Right lobe of liver (tissue), 6 donors: Measurements from ENCODE around the gene PRR5L. TPM values are rescaled to one million over a fixed set of nuclear protein-coding genes. Genes with fewer than 3 reads are reported as not detected.

Experiments
- ATAC-seq, 4 donors: fragments of 200-7000 bp; cut with Tn5 transposase; one replicate each; pipeline ENCODE4 v1.9.1; 2020; ENCODE audit warnings: mild to moderate bottlenecking in 4 of 4, moderate library complexity in 4 of 4
- DNase-seq, 3 donors: peaks; one replicate each; pipeline ENCODE4 v3.0.0-alpha.2; 2020
- H3K27ac ChIP-seq, 3 donors: fragments of 200-600 bp; one replicate each; pipeline ENCODE4 v1.8.0; 2022
- H3K27me3 ChIP-seq, 2 donors: fragments of 200-600 bp; one replicate each; pipeline ENCODE4 v1.8.0; 2022
- H3K36me3 ChIP-seq, 4 donors: fragments of 200-600 bp; sonication (generic) in 1 of 4; one replicate each; pipeline versions ENCODE4 v1.5.1 to v1.8.0; 2017 to 2022; ENCODE audit warnings: control low read depth in 1 of 4
- H3K4me1 ChIP-seq, 4 donors: fragments of 200-600 bp; sonication (generic) in 1 of 4; one replicate each; pipeline versions ENCODE4 v1.5.1 to v1.8.0; 2017 to 2022; ENCODE audit warnings: control low read depth in 1 of 4
- H3K4me3 ChIP-seq, 3 donors: fragments of 200-600 bp; one replicate each; pipeline ENCODE4 v1.8.0; 2022
- H3K9me3 ChIP-seq, 4 donors: fragments of 200-600 bp; sonication (generic) in 1 of 4; one replicate each; pipeline versions ENCODE4 v1.5.1 to v1.8.0; 2017 to 2022; ENCODE audit warnings: control low read depth in 1 of 4
- CTCF ChIP-seq, 4 donors: fragments of 200-600 bp in 3 of 4; fragments of 450-650 bp in 1 of 4; IDR thresholded peaks; one replicate each; pipeline versions ENCODE4 v1.5.1 to v1.8.0; 2016 to 2022; ENCODE audit warnings: antibody characterized with exemption in 4 of 4, mild to moderate bottlenecking in 2 of 4
- POLR2A ChIP-seq: fragments of 450-650 bp; IDR thresholded peaks from one replicate; pipeline ENCODE4 v1.6.1; 2017; ENCODE audit warnings: antibody characterized with exemption, mild to moderate bottlenecking
- WGBS: methylation state at CpG from one replicate; pipeline ENCODE4 v1.1.6; 2018; ENCODE audit warnings: low coverage, low lambda C conversion rate; ENCODE audit not compliant: insufficient coverage; ENCODE audit errors: missing lambda C conversion rate; 5-methylcytosine and 5-hydroxymethylcytosine counted together
- intact Hi-C, 2 donors: fragments of 100-400 bp; cut with DNase I; formaldehyde crosslinking; loops; one replicate each; pipeline versions ENCODE4 v1.11.2 to v1.14.1; 2022
- total RNA-seq, 6 experiments: library from RNA; depleted of rRNA in 2 of 6; stranded (reverse); fragments of >200 nt in 2 of 6; fragmentation: NEBNext Ultra II Directional in 3 of 6; extraction: Animal tissue kit (Norgen Biotek cat#: 25700) in 3 of 6; gene quantifications; one replicate each; pipeline versions ENCODE4 v1.1.0 to v1.2.4, GENCODE V29; 2016 to 2023
- donor health status: DM: no; HTN: yes; CAD: no.
- donor health status: DM: no; HTN: no; CAD: no.
- donor health status: DM: no; HTN: no; CAD: no.
- donor health status: DM: no; HTN: yes; CAD: no.
- donor health status: DM: no; HTN: yes; CAD: no.

PRR5L gene
- total RNA-seq, 6 experiments from 2014 or later = 2.2 to 4.5 (median 2.3) TPM

GRCh38 chr11:36426226-36426848 lies 130.2 kb downstream of the PRR5L start:
- DNase-seq (no peak), ATAC-seq (no peak)
- H3K36me3 ChIP-seq = no peaks in the 10 kb centered on the region
- WGBS = 73% methylated on average over 4 of the region's 4 CpGs
- H3K4me3 ChIP-seq = no peak overlapping the region
- no peak for TF ChIP-seq POLR2A
- no peak for TF ChIP-seq CTCF (IDR thresholded peaks at IDR 0.05)
- H3K9me3 ChIP-seq = no peaks in the 10 kb centered on the region
- intact Hi-C loops = no loop called here
- H3K27me3 ChIP-seq = no peaks in the 10 kb centered on the region
- peaks cover 0 to 4% (median 0%) of the 10 kb centered on the region in 4 donors for H3K4me1 ChIP-seq
- no peak overlapping the region for H3K27ac ChIP-seq

- WGBS = 56% methylated on average over 4 of the region's 4 CpGs
- DNase-seq = no peak
- H3K4me3 ChIP-seq = no peak overlapping the region
- intact Hi-C loops = no loop called here
- no peaks in the 10 kb centered on the region for H3K9me3 ChIP-seq
- peak in 3 of 4 donors; percentile 25 to 50 (median 40) for ATAC-seq
- TF ChIP-seq CTCF (IDR thresholded peaks at IDR 0.05) = no peak
- no peak for TF ChIP-seq POLR2A
- H3K4me1 ChIP-seq = no peaks in the 10 kb centered on the region
- no peaks in the 10 kb centered on the region for H3K36me3 ChIP-seq
- H3K27me3 ChIP-seq = no peaks in the 10 kb centered on the region
- no peak overlapping the region for H3K27ac ChIP-seq
Observed at GRCh38 chr11:36427079-36427478, 131.0 kb downstream of the PRR5L start.

- no peak overlapping the region for H3K27ac ChIP-seq
- no peaks in the 10 kb centered on the region for H3K36me3 ChIP-seq
- peaks cover 0 to 3% (median 0%) of the 10 kb centered on the region in 4 donors for H3K4me1 ChIP-seq
- no peak overlapping the region for H3K4me3 ChIP-seq
- 88% methylated on average over 2 of the region's 3 CpGs for WGBS
- DNase-seq = no peak
- TF ChIP-seq CTCF (IDR thresholded peaks at IDR 0.05) (no peak), POLR2A (no peak)
- H3K9me3 ChIP-seq = no peaks in the 10 kb centered on the region
- ATAC-seq = peak in 1 of 4 donors; percentile 8
- intact Hi-C loops = no loop called here
- H3K27me3 ChIP-seq = no peaks in the 10 kb centered on the region
Observed at GRCh38 chr11:36427876-36428275, 131.8 kb downstream of the PRR5L start.

GRCh38 chr11:36431429-36432092 lies 135.5 kb downstream of the PRR5L start:
- no peaks in the 10 kb centered on the region for H3K36me3 ChIP-seq
- WGBS = 52% methylated on average over 10 of the region's 11 CpGs
- ATAC-seq (peak; percentile 15 to 63 (median 45)), DNase-seq (no peak)
- no peak overlapping the region for H3K27ac ChIP-seq
- H3K27me3 ChIP-seq = no peaks in the 10 kb centered on the region
- H3K4me1 ChIP-seq = peaks cover 0 to 6% (median 0%) of the 10 kb centered on the region in 4 donors
- no peaks in the 10 kb centered on the region for H3K9me3 ChIP-seq
- H3K4me3 ChIP-seq = no peak overlapping the region
- intact Hi-C loops = no loop called here
- TF ChIP-seq POLR2A (no peak), CTCF (IDR thresholded peaks at IDR 0.05) (no peak)
